Bronchial epithelial cell (primary cell): ENCODE data around the gene ALOXE3. TPM values are rescaled to one million over a fixed set of nuclear protein-coding genes. Genes with fewer than 3 reads are reported as not detected.

Source experiments
- DNase-seq: peaks from one replicate; pipeline ENCODE4 v3.0.0-alpha.2; 2010; ENCODE audit warnings: low read depth
- FAIRE-seq: peaks from 2 replicates; lab custom pipeline; 2011; peaks lifted over from hg19 to GRCh38; lab: Jason Lieb, UNC
- H3K27me3 ChIP-seq: 2 replicates; pipeline ENCODE4 v1.5.1; 2011; ENCODE audit warnings: low read length; ENCODE audit not compliant: control insufficient read depth, insufficient read depth
- H3K36me3 ChIP-seq: 2 replicates; pipeline ENCODE4 v1.5.1; 2011; ENCODE audit warnings: low read length; ENCODE audit not compliant: control insufficient read depth, insufficient read depth
- H3K4me3 ChIP-seq: 2 replicates; pipeline ENCODE4 v1.5.1; 2011; ENCODE audit warnings: mild to moderate bottlenecking, low read depth, low read length, control low read depth
- CTCF ChIP-seq: IDR thresholded peaks from 2 replicates; pipeline ENCODE4 v1.5.1; 2011; ENCODE audit warnings: mild to moderate bottlenecking, moderate library complexity, low read length, control low read depth, inconsistent platforms; ENCODE audit not compliant: insufficient read depth, severe bottlenecking
- total RNA-seq: library from RNA; depleted of rRNA; stranded (reverse); fragments of >200 nt; gene quantifications from 2 replicates; pipeline ENCODE4 v1.2.1, GENCODE V29; 2014

The ALOXE3 gene
- total RNA-seq, 1 donor from 2014 or later: 1.3 TPM

- no peak for TF ChIP-seq CTCF
- Histone ChIP-seq H3K36me3 (no peaks in the 10 kb centered on the region), H3K4me3 (no peak overlapping the region), H3K27me3 (no peaks in the 10 kb centered on the region)
- FAIRE-seq: no peak
- DNase-seq: peak; percentile 93
Measured at GRCh38 chr17:8056232-8056975, 61.9 kb downstream of the ALOXE3 start.

- FAIRE-seq (no peak), DNase-seq (no peak)
- TF ChIP-seq CTCF: no peak
- H3K4me3 ChIP-seq: no peak overlapping the region
- no peaks in the 10 kb centered on the region for H3K27me3 ChIP-seq
- no peaks in the 10 kb centered on the region for H3K36me3 ChIP-seq
Measured at GRCh38 chr17:8055851-8056231, 62.5 kb downstream of the ALOXE3 start.

GRCh38 chr17:8053600-8053999 lies 64.7 kb downstream of the ALOXE3 start:
- Histone ChIP-seq H3K27me3 (no peaks in the 10 kb centered on the region), H3K36me3 (no peaks in the 10 kb centered on the region), H3K4me3 (no peak overlapping the region)
- TF ChIP-seq CTCF: no peak
- no peak for FAIRE-seq
- DNase-seq: no peak

GRCh38 chr17:8052256-8053252 lies 65.8 kb downstream of the ALOXE3 start:
- FAIRE-seq (no peak), DNase-seq (no peak)
- TF ChIP-seq CTCF: no peak
- Histone ChIP-seq H3K4me3 (no peak overlapping the region), H3K27me3 (no peaks in the 10 kb centered on the region), H3K36me3 (peaks cover 1% of the 10 kb centered on the region)

GRCh38 chr17:8051831-8052230 lies 66.5 kb downstream of the ALOXE3 start:
- no peak for DNase-seq
- TF ChIP-seq CTCF: no peak
- peak; percentile 60 for FAIRE-seq

More at GRCh38 chr17:8051831-8052230, 66.5 kb downstream of the ALOXE3 start:
- Histone ChIP-seq H3K36me3 (peaks cover 2% of the 10 kb centered on the region), H3K4me3 (no peak overlapping the region), H3K27me3 (no peaks in the 10 kb centered on the region)
